GM21447 (cell line): ENCODE data around the gene FAM234B.
"Not testable (repeated sequence)": the region's sequence is repeated elsewhere in the genome, so short reads cannot be mapped to it uniquely, and the experiment has no call there.

Experiments used
- ATAC-seq: cut with Tn5 transposase; IDR thresholded peaks from one replicate; pipeline ENCODE4 v1.9.1; 2021; ENCODE audit not compliant: unreplicated experiment

FAM234B gene

DNA sequence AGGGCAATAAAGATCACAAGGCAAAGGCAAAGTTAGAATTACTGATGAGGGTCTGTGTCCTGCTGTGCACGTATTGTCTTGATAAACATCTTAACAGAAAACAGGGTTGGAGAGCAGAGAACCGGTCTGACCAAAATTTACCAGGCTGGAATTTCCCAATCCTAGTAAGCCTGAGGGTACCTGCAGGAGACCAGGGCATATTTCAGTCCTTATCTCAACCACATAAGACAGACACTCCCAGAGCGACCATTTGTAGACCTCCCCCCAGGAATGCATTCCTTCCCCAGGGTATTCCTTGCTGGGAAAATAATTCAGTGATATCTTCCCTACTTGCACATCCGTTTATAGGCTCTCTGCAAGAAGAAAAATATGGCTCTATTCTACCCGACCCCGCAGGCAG, 9.4 kb downstream of the FAM234B start:
- not testable (repeated sequence) for ATAC-seq

DNA sequence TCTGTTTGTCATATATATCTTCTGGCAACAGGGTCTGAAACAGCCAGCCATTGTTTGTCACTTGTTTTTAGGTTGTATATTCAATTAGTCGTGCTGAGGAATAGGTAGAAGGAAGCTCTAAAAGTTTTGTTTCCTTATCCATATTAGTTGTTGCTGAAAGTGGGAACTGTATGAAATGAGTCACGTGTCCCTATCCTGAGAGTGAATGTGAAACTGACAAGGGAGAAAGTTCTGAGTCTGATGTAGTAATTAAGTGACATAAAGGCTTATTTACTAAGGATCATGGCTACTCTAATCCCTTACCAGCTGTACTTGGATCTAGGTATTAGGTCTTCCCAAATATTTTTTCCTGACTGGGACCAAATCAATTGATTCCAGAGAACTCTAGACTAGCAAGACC, 16.4 kb downstream of the FAM234B start:
- ATAC-seq = no peak

DNA sequence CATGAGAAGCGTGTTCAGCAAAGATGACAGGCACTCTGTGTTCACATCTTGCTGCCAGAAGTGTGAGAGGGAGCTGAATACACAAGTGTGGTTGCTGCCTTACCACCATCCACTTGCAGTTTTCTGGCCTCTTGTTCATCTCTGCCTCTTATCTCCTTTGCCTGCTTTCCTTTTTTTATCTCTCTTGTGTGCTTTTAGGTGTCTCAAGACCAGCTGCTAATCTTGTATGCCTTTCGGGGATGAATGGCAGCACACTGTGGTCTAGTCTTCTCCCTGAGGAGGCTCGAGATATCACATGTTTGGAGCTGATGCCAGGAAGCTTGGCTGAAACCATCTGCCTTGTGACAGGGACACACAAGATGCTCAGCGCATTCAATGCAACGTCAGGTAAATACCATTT, 17.2 kb downstream of the FAM234B start:
- ATAC-seq = no peak

GRCh38 chr12:13062669-13063068, 18.5 kb downstream of the FAM234B start:
- no peak for ATAC-seq

- no peak for ATAC-seq
Measured at GRCh38 chr12:13066014-13066413, 21.8 kb downstream of the FAM234B start.

DNA sequence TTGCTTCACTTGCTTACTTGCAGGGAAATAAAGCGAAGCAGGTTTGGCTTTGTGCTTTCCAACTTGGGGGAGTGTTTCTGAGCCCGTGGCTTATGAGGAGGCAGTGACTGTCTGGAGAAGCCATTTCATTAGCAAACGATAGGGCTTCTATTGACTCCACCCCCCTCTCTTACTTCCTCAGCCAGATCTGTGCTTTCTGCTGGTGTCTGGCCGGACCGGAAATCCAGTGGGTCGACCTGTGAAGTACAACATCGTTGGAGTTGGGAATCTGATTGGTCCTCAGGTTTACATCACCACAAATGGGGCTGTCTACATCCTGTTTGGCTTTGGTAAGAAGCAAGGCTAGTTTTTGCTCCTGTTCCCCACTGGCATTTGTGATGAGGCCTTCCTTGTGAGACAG, 22.3 kb downstream of the FAM234B start:
- no peak for ATAC-seq

DNA sequence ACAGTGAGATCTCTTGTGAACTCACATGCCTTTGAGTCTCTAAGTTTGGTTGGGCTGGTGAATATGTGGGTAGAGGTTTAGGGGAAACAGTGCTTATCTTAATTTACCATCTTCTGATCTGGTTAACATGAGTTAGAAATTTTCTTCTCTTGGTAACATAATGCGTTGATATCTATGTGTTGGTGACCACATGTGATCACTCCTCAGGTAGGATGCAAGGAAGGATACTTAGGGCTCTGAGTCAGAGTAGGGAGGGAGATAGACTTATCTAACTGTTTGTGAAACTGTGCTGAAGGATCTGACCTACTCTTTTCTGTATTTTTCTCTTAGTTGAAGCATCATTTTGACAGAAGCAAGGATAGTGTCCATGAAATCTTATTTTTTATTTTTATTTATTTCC, 23.1 kb downstream of the FAM234B start:
- ATAC-seq = no peak

DNA sequence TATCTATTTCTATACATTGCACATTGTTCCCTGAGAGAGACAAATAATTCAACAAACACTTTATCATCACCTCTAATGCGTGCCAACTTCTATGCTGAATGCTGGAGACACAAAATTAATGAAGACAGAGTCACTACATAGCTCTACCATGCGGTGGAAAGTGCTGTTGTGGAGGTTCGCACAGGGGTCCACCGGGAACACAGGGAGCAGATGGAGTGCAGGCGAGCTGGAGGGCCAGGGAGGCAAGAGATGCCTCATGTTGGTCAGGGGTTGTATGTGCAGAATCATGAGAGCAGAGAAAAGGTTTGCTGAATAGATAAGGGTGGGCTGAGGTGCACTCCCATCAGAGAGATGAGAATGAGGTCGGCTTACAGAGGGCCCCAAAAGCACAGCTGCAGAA, 25.2 kb downstream of the FAM234B start:
- no peak for ATAC-seq

DNA sequence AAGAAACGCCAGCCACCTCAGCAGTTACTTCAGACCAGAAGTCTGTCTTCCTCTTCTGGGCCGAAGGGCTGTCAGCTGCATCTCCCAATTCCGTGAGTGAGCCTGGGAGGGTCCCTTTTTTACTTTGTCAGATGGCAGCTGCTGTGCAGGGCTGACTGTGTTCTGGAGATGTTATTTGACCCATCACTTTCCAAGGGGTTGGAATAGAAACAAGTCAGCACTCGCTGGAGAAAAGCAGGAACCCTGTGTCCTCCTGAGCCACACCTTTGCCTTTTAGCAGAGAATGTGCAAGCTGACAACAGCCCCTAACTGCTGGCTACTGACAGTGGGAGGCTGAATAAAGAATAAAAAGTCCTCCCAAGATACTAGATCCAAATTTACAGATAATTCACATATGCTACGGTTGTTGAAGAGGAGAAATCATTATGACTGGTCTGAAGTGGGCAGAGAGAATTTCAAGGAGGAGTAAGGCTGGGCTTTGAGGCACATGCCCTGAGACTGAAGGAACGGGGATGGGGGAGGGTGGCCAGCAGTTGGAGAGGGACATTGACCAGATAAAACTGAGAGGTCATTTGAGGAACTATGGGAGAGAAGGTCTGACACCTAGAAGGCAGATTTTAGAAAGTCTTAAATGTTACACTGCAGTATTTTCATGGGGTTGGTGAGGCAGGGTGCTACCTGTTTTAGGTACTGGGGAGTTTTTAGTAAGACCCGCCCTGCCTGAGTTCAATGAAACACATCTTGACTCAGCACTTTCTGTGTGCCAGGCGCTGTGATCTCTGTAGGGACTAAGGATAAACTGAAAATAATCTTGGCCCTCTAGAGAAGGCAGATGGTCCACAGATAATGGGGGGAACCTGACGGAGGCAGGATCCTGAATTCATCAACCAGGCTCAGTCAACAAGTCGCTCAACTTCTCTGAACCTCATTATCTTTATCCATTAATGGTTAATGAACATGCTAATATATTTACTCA, 27.4 kb downstream of the FAM234B start:
- ATAC-seq = no peak

- no peak for ATAC-seq
Measured at GRCh38 chr12:13073173-13073572, 29.0 kb downstream of the FAM234B start.

DNA sequence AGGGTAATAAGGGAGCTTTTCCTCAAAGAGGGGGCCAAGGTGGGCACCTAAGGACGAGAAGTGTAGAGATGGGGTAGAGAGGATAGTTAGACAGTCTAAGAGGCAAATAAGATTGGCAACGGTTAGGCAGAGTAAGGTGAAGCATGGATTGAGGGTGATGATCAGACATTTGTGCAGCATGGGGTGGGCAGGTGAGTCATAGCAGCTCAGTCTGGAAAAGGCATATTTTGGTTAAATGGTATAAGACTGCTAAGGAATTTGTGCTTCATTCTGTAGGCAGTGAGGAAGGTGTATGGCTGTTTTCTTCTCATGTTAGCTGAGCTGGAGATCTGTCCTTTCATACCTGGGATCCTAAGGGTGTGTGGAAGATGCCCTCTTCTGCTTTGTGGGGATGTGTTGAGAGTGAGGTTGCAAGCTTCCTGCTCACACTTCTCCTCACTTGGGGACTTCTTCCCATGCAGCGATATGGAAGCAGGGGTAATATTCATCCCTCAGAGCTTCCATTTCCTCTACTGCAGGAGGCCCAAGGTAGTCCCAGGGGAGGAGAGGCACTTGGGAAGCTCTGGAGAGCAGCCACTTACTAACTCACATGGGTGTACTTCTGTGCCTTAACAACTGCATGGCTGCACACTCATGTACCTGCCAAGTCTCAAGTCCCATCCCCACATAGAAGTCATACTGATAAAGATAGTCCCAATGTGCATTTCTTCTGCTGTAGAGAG, 30.4 kb downstream of the FAM234B start:
- ATAC-seq = no peak

- no peak for ATAC-seq
Measured at GRCh38 chr12:13075118-13075480, 30.9 kb downstream of the FAM234B start.

- no peak for ATAC-seq
Measured at GRCh38 chr12:13075786-13076570, 31.8 kb downstream of the FAM234B start.

GRCh38 chr12:13079440-13079906, 35.3 kb downstream of the FAM234B start:
- no peak for ATAC-seq

- no peak for ATAC-seq
Measured at GRCh38 chr12:13080266-13080665, 36.1 kb downstream of the FAM234B start.

DNA sequence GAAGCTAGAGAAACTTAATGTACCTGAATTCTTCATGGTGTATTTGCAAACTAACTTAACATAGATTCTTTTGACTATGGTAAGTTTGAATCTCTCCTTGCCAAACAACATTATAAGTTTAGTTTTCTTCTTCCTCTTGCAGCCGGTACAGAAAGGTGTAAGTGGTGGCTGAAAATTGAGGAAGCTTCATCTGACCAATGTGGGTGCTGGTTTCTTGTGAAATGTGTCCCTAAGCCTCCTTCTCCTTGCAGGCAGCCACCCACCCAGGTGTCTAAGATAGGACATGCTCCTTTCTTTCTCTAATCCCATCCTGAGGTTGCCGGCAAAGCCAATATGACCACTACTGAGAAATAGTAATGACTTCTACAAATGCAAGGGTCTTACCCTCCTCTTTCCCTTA, 38.7 kb downstream of the FAM234B start:
- no peak for ATAC-seq

DNA sequence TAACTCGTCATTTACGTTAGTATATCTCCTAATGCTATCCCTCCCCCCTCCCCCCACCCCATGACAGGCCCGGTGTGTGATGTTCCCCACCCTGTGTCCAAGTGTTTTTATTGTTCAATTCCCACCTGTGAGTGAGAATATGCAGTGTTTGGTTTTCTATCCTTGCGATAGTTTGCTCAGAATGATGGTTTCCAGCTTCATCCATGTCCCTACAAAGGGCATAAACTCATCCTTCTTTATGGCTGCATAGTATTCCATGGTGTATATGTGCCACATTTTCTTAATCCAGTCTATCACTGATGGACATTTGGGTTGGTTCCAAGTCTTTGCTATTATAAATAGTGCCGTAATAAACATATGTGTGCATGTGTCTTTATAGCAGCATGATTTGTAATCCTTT, 39.5 kb downstream of the FAM234B start:
- ATAC-seq = not testable (repeated sequence)

DNA sequence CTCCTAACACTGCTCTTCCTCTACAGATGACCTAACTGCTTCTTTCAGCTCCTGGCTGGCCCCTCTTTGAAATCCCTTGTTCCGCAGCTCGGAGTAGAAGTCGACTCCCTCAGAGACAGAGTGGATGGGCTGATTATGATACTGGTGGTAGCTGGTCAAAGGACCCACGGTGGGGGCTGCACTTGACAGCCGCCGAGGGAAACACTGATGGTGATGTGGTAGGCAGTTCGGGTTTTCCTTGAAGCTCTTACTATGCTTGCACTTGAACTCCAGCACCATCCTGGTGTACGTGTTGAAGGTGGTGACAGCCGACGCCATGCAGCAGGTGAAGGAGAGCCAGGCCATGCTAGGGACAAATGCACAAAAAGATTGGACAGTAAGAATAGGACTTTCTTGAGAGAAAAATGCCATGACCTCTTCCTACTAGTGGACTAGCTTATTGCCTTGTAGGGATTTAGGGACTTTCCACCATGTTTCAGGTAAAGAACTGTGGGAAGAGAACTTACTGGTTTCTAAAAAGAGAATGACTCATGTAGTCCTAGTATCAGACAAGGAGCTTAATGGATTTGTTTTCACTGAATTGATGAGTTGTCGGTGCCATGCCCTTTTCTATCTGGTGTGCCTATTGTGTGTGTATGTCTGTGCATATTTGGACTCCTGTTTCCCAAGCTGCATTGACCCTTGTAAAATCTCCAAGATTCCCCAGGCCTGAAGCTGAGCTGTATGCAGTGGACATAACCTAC, 40.9 kb downstream of the FAM234B start:
- ATAC-seq = no peak

DNA sequence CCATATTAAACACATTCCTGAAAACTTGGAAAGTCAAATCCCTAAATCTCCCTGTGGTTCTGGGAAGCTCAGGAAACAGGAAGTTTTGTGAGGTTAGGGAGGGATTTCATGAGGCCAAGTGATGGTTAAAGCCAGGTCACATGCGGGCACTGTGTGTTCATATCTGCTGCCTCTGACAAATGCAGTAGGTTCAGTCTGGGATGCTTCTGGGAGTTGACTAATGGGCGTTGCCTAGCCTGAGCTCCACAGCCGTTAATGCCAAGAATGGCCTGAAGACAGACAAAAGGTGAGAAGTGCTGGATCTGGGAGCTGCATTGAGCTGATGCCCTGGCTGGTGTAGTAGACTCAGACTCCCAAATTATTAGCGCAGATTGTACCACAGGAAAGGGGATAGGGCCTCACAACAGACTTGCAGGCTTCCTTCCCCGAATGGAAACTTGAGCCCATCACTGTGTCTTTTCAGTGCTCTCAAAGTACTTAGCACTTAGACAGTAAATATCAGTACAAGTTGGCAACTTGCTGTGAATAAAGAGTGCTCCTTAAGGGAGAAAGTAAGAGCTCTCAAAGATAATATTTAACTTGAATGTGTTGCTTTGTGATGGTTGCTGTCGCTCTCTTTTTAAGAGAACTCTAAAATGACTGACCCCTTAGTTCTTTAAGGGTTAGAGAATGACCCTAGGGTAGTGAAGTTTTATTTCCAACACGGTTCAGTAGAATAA, 41.9 kb downstream of the FAM234B start:
- no peak for ATAC-seq

- ATAC-seq = no peak
Measured at GRCh38 chr12:13087766-13088165, 43.6 kb downstream of the FAM234B start.
